HG03159 (cell line): ENCODE measurements around the gene KDM7A.

Experiments
- ATAC-seq: cut with Tn5 transposase; IDR thresholded peaks from one replicate; pipeline ENCODE4 v1.9.1; 2021; ENCODE audit warnings: mild to moderate bottlenecking, moderate library complexity; ENCODE audit not compliant: unreplicated experiment

KDM7A gene

DNA sequence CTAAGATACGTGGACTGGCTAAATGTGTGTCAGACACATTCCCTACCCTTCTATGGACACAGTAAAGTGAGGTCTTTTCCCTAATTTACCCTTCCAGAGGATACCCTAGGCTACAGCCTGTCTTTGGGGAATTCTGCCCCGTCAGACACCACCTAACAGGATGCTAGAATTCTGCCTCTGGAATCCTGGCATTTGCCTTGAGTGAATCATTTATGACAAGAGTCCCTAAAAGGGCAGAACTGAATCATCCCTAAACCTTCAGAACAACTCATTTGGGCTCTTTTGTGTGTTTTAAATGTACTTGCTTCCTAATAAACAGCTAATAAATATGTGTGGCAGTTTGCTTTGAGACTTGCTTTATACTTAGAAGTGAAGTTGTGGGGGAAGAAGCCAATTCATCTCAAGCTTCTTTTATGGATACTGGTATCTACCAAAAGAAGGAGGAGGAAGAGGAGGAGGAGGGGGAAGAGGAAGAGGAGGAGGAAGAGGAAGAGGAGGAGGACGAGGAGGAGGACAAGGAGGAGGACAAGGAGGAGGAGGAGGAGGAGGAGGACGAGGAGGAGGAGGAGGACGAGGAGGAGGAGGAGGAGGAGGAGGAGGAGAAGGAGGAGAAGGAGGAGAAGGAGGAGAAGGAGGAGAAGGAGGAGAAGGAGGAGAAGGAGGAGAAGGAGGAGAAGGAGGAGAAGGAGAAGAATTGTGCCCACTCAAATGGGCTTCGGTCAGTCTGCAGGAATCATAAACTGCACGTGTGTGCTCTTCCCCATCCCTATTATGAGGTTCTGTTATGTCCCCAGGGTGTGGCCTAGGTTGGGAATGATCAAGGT lies 141.2 kb downstream of the KDM7A start:
- no peak for ATAC-seq
